ENCODE measurements around the gene RFTN2.

RFTN2 gene

GRCh38 chr2:197543206-197543605, 132.2 kb downstream of the RFTN2 start:
- DNase-seq, result no peak

GRCh38 chr2:197539734-197540133, 135.7 kb downstream of the RFTN2 start:
- DNase-seq, result no peak

- DNase-seq, result no peak
Observed at GRCh38 chr2:197538412-197538811, 137.0 kb downstream of the RFTN2 start.
